Osteoblast (primary cell): Measurements from ENCODE around the gene IKZF3. TPM values are rescaled to one million over a fixed set of nuclear protein-coding genes. Genes with fewer than 3 reads are reported as not detected.
"Not testable (repeated sequence)": the region's sequence is repeated elsewhere in the genome, so short reads cannot be mapped to it uniquely, and the experiment has no call there.

ENCODE experiments used
- DNase-seq: peaks from one replicate; pipeline ENCODE4 v3.0.0; 2011; ENCODE audit warnings: low spot score, mixed read lengths; ENCODE audit not compliant: insufficient read length; ENCODE audit errors: missing footprints
- H2AFZ ChIP-seq: 2 replicates; pipeline ENCODE4 v1.6.0; 2011; ENCODE audit warnings: mild to moderate bottlenecking, low read length
- H3K27ac ChIP-seq: 2 replicates; pipeline ENCODE4 v1.5.1; 2011; ENCODE audit warnings: mild to moderate bottlenecking, low read depth, low read length, moderate library complexity
- H3K27me3 ChIP-seq: 2 replicates; pipeline ENCODE4 v1.6.0; 2012; ENCODE audit warnings: mild to moderate bottlenecking, control low read depth, inconsistent platforms, low read length, moderate library complexity; ENCODE audit not compliant: insufficient read depth
- H3K36me3 ChIP-seq: 2 replicates; pipeline ENCODE4 v1.5.1; 2011; ENCODE audit warnings: mild to moderate bottlenecking, low read length, control low read depth, moderate library complexity; ENCODE audit not compliant: insufficient read depth
- H3K4me1 ChIP-seq: 2 replicates; pipeline ENCODE4 v1.5.1; 2011; ENCODE audit warnings: mild to moderate bottlenecking, low read length, control low read depth, moderate library complexity; ENCODE audit not compliant: insufficient read depth
- H3K4me2 ChIP-seq: 2 replicates; pipeline ENCODE4 v1.6.0; 2011; ENCODE audit warnings: mild to moderate bottlenecking, low read length; ENCODE audit not compliant: insufficient read depth
- H3K4me3 ChIP-seq: fragments of 200-600 bp; sonication (generic); 3 replicates; pipeline ENCODE4 v1.5.1; 2012; ENCODE audit warnings: mild to moderate bottlenecking, low read length, inconsistent platforms; ENCODE audit not compliant: insufficient read depth
- H3K79me2 ChIP-seq: 2 replicates; pipeline ENCODE4 v1.6.0; 2012; ENCODE audit warnings: mild to moderate bottlenecking, low read length, control low read depth, inconsistent platforms; ENCODE audit not compliant: insufficient read depth
- H3K9me3 ChIP-seq: 2 replicates; pipeline ENCODE4 v1.5.1; 2011; ENCODE audit warnings: low read depth, low read length, control low read depth
- H4K20me1 ChIP-seq: 2 replicates; pipeline ENCODE4 v1.6.0; 2012; ENCODE audit warnings: mild to moderate bottlenecking, low read length, control low read depth; ENCODE audit not compliant: insufficient read depth
- total RNA-seq: library from RNA; depleted of rRNA; stranded (reverse); fragments of >200 nt; gene quantifications from 2 replicates; pipeline ENCODE4 v1.2.3, GENCODE V29; 2012
- TF ChIP-seq, protein P1 (sequence below): IDR thresholded peaks from 2 replicates; pipeline ENCODE4 v1.5.1; 2011; ENCODE audit warnings: mild to moderate bottlenecking, low read depth, low read length, moderate library complexity; ENCODE audit errors: extremely low read depth

IKZF3 gene
- total RNA-seq, 1 donor: not detected

DNA sequence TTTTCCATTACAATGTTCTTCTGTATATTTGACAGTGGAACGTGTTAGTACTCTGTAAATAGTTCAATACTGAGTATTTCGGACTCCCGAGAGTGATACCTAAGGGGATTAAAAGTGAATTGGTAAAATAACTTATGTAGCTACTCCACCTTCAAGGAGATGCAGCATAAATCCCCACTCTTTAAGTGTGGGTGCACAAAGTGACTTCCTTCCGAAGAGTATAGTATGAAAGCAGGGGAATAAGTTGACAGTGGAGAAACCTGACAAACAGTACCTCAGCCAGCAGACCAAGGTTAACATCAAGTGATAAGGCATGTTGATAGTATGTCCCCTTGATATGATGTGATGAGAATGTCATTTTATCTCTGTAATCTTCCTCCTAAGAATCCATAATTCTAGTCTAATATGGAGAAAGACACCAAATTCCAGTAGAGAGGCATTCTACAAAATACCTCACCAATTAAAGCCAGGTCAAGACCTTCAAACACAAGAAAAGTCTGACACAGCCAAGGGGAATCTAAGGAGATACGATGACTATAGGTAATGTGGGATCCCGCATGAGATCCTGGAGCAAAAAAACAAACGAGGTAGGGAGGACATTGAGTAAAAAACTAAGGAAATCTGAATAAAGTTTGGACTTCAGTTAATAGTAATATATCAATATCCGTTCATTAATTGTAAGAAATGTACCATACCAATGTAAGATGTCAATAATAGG lies 2.1 kb upstream of the IKZF3 start:
- Histone ChIP-seq H3K4me3 (no peak overlapping the region), H3K79me2 (no peaks in the 10 kb centered on the region), H3K4me2 (no peak overlapping the region), H3K27me3 (peaks cover 74% of the 10 kb centered on the region), H2AFZ (no peak overlapping the region), H3K9me3 (no peaks in the 10 kb centered on the region), H3K4me1 (peaks cover 2% of the 10 kb centered on the region), H3K36me3 (no peaks in the 10 kb centered on the region), H3K27ac (no peak overlapping the region), H4K20me1 (no peaks in the 10 kb centered on the region)
- TF ChIP-seq, protein P1, sequence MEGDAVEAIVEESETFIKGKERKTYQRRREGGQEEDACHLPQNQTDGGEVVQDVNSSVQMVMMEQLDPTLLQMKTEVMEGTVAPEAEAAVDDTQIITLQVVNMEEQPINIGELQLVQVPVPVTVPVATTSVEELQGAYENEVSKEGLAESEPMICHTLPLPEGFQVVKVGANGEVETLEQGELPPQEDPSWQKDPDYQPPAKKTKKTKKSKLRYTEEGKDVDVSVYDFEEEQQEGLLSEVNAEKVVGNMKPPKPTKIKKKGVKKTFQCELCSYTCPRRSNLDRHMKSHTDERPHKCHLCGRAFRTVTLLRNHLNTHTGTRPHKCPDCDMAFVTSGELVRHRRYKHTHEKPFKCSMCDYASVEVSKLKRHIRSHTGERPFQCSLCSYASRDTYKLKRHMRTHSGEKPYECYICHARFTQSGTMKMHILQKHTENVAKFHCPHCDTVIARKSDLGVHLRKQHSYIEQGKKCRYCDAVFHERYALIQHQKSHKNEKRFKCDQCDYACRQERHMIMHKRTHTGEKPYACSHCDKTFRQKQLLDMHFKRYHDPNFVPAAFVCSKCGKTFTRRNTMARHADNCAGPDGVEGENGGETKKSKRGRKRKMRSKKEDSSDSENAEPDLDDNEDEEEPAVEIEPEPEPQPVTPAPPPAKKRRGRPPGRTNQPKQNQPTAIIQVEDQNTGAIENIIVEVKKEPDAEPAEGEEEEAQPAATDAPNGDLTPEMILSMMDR: no peak
- DNase-seq: no peak

DNA sequence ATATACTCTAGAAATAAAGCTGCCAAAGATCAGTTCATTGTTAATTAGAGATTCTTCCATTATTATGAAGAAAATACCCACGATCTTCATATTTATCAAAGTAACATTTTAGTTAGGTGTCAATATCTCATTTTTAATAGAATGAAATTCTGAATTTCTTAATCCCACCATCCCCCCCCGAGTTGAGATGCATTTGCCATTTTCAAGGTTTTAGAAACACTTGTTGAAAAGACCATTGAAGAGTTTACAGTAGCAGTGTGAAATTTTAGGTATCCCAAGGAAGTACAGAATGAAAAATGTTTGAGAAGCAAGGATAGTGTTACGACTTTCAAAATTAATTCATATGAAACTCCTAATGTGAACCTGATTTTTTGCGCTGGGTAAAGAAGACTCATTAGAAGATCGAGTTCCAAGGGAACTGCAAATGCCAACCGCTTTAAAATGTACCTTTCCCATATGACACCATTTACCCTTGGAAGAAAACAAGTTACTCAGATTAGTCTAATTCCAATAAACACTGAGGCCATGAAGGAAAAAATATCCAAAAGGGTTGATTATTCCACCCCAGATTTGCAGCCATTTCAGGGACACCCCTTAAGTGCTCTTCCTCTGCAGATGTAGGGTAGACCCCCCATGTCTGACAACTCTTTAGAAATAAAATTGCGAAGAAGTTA lies 731 bp downstream of the IKZF3 start:
- H3K27me3 ChIP-seq: peaks cover 77% of the 10 kb centered on the region
- no peak for DNase-seq
- no peak overlapping the region for H2AFZ ChIP-seq
- TF ChIP-seq, protein P1: no peak
- no peak overlapping the region for H3K4me3 ChIP-seq
- H3K9me3 ChIP-seq: no peaks in the 10 kb centered on the region
- peaks cover 2% of the 10 kb centered on the region for H3K4me1 ChIP-seq
- H4K20me1 ChIP-seq: no peaks in the 10 kb centered on the region
- H3K27ac ChIP-seq: no peak overlapping the region
- no peaks in the 10 kb centered on the region for H3K36me3 ChIP-seq
- no peaks in the 10 kb centered on the region for H3K79me2 ChIP-seq
- no peak overlapping the region for H3K4me2 ChIP-seq

DNA sequence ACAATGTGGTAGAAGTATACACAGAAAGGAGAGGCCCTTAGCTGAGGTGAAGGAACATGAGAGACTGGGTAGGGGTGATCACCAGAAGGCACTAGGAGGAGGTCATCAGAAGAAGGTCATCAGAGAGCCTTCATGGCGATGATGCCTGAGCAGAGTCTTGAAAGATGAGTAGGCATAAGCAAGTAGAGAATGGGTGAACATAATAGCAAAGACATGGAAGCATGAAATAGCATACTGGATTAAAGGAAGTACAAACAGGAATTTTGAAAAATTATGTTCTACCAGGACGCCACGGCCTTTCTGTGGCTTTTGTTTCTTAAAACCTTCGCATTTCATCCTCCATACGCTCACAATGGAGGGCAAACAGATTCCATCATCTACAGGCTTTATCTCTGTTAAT lies 2.9 kb downstream of the IKZF3 start:
- Histone ChIP-seq H3K79me2 (no peaks in the 10 kb centered on the region), H3K4me2 (no peak overlapping the region), H3K27me3 (peaks cover 70% of the 10 kb centered on the region), H2AFZ (no peak overlapping the region), H4K20me1 (no peaks in the 10 kb centered on the region), H3K36me3 (no peaks in the 10 kb centered on the region), H3K4me3 (no peak overlapping the region), H3K9me3 (no peaks in the 10 kb centered on the region), H3K4me1 (peaks cover 2% of the 10 kb centered on the region), H3K27ac (no peak overlapping the region)
- no peak for DNase-seq
- TF ChIP-seq, protein P1: no peak

DNA sequence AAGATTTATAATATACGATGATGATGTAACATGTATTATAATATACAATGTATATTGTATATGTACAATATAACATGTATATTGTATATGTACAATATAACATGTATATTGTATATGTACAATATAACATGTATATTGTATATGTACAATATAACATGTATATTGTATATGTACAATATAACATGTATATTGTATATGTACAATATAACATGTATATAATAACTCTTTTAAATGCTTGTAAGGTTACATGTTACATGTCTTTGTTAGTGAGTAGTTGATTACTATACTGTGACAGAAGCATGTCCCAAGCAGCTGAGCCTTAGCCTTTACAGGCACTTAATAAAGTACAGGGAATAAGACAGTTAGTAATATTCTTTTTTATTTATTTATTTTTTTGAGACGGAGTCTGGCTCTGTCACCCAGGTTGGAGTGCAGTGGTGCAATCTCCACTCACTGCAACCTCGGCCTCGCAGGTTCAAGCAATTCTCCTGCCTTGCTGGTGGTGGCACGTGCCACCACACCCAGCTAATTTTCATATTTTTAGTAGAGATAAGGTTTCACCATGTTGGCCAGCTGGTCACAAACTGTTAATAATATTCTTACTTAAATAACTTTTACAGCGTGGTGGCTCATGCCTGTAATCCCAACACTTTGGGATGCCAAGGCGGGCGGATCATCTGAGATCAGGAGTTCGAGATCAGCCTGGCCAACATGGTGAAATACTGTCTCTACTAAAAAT lies 8.0 kb downstream of the IKZF3 start:
- not testable (repeated sequence) for H3K4me3 ChIP-seq, H3K27ac ChIP-seq, H3K36me3 ChIP-seq, H3K79me2 ChIP-seq, H2AFZ ChIP-seq, H4K20me1 ChIP-seq, H3K4me1 ChIP-seq, DNase-seq, H3K9me3 ChIP-seq, H3K4me2 ChIP-seq
- peaks cover 19% of the 10 kb centered on the region for H3K27me3 ChIP-seq
